ENCODE results near the gene TMPRSS6.

DNA sequence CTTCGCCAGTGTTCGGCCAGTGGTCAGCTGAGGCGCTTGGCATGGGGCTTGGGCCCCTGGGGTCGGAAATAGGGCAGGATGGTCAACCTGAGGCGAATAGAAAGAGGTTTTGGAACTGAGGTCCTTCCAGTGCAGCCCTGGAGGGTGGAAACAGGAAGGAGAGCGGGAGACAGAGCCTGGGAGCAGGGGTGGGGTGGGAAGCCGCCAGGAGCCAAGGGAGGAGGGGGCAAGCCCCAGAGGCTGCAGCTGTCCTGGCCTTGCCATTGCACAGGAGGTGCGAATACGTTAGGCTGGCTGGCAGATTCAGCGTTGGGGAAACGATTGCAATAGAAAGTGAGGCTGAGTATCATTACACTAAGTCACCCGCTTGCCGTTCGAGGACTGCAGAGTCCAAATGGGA is 71.8 kb downstream of the TMPRSS6 start:
- TF ChIP-seq, protein P1, sequence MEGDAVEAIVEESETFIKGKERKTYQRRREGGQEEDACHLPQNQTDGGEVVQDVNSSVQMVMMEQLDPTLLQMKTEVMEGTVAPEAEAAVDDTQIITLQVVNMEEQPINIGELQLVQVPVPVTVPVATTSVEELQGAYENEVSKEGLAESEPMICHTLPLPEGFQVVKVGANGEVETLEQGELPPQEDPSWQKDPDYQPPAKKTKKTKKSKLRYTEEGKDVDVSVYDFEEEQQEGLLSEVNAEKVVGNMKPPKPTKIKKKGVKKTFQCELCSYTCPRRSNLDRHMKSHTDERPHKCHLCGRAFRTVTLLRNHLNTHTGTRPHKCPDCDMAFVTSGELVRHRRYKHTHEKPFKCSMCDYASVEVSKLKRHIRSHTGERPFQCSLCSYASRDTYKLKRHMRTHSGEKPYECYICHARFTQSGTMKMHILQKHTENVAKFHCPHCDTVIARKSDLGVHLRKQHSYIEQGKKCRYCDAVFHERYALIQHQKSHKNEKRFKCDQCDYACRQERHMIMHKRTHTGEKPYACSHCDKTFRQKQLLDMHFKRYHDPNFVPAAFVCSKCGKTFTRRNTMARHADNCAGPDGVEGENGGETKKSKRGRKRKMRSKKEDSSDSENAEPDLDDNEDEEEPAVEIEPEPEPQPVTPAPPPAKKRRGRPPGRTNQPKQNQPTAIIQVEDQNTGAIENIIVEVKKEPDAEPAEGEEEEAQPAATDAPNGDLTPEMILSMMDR (IDR thresholded peaks at IDR 0.05) = no peak
- no peak for TF ChIP-seq POLR2A (IDR thresholded peaks at IDR 0.05)

Data from Peyer's patch (tissue), 4 donors.